ENCODE data around the gene DLG1.

Gene DLG1

GRCh38 chr3:197019535-197019934, 278.9 kb downstream of the DLG1 start:
- no peak for TF ChIP-seq CTCF (IDR thresholded peaks at IDR 0.05; ENCODE audit: low read depth, low read length, missing control alignments)
- H3K4me3 ChIP-seq (ENCODE audit: low read depth, low read length) = no peak overlapping the region
- DNase-seq (ENCODE audit: low read depth) = no peak

GRCh38 chr3:197019021-197019420, 279.4 kb downstream of the DLG1 start:
- no peak for TF ChIP-seq CTCF (IDR thresholded peaks at IDR 0.05; ENCODE audit: low read depth, low read length, missing control alignments)
- DNase-seq (ENCODE audit: low read depth) = no peak
- no peak overlapping the region for H3K4me3 ChIP-seq (ENCODE audit: low read depth, low read length)

- TF ChIP-seq CTCF (IDR thresholded peaks at IDR 0.05; ENCODE audit: low read depth, low read length, missing control alignments) = no peak
- DNase-seq (ENCODE audit: low read depth) = no peak
- H3K4me3 ChIP-seq (ENCODE audit: low read depth, low read length) = no peak overlapping the region
These were observed 281.4 kb downstream of the DLG1 start for GRCh38 chr3:197017003-197017402.

GRCh38 chr3:197015790-197016736, 282.3 kb downstream of the DLG1 start:
- TF ChIP-seq CTCF (IDR thresholded peaks at IDR 0.05; ENCODE audit: low read depth, low read length, missing control alignments) = no peak
- DNase-seq (ENCODE audit: low read depth) = no peak
- H3K4me3 ChIP-seq (ENCODE audit: low read depth, low read length) = no peak overlapping the region

GRCh38 chr3:197014942-197015575, 283.4 kb downstream of the DLG1 start:
- no peak for DNase-seq (ENCODE audit: low read depth)
- no peak for TF ChIP-seq CTCF (IDR thresholded peaks at IDR 0.05; ENCODE audit: low read depth, low read length, missing control alignments)
- no peak overlapping the region for H3K4me3 ChIP-seq (ENCODE audit: low read depth, low read length)

GRCh38 chr3:197014024-197014423, 284.4 kb downstream of the DLG1 start:
- no peak for TF ChIP-seq CTCF (IDR thresholded peaks at IDR 0.05; ENCODE audit: low read depth, low read length, missing control alignments)
- H3K4me3 ChIP-seq (ENCODE audit: low read depth, low read length) = no peak overlapping the region
- DNase-seq (ENCODE audit: low read depth) = no peak

Data from GM12864 (cell line).